ENCODE data around the gene KIF5A.
"Not testable (repeated sequence)": the region's sequence is repeated elsewhere in the genome, so short reads cannot be mapped to it uniquely, and the experiment has no call there.

The KIF5A gene

DNA sequence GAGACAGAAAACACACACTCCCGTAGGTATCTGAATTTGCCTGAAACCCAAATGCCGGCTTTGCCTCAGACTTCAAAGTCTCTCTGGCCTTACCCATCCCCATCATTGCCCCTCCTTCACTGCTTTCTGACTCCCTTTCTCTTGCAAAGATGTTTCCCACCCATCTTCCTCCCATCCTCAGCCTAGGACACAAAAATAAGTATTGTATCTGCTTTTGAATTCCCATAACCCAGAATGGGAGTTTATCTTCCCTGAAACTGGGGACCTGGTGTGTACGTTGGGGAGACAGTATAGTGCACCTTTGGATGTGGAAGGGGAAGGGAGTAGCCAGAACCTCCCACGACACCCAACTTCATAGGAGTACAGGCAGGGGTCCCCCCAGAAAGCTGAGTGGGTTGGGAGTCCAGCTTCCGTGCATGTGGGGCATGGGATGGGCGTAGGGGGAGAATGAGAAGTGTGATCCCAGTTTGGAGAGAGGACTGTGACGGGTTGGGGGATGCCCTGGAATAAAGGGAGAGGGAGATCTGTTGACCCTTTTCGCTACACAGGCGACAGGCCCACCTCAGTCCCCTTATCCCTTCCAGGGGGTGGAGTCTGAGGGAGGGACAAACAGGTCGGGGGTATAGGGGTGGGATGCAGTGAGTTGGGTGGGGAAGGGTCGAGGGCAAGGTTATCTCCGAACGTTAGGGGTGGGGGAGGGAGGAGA lies 488 bp upstream of the KIF5A start:
- Histone ChIP-seq H3K36me3 (ENCODE audit: insufficient read depth, low read length) (peaks cover 7% of the 10 kb centered on the region), H3K9me3 (ENCODE audit: low read length) (no peaks in the 10 kb centered on the region), H2AFZ (ENCODE audit: low read depth, low read length) (peak overlapping the region; percentile 31), H3K4me1 (ENCODE audit: insufficient read depth, low read length) (peaks cover 49% of the 10 kb centered on the region), H3K4me3 (ENCODE audit: low read length) (peak overlapping the region; percentile 71), H3K27me3 (ENCODE audit: insufficient read depth, low read length) (peaks cover 11% of the 10 kb centered on the region)

DNA sequence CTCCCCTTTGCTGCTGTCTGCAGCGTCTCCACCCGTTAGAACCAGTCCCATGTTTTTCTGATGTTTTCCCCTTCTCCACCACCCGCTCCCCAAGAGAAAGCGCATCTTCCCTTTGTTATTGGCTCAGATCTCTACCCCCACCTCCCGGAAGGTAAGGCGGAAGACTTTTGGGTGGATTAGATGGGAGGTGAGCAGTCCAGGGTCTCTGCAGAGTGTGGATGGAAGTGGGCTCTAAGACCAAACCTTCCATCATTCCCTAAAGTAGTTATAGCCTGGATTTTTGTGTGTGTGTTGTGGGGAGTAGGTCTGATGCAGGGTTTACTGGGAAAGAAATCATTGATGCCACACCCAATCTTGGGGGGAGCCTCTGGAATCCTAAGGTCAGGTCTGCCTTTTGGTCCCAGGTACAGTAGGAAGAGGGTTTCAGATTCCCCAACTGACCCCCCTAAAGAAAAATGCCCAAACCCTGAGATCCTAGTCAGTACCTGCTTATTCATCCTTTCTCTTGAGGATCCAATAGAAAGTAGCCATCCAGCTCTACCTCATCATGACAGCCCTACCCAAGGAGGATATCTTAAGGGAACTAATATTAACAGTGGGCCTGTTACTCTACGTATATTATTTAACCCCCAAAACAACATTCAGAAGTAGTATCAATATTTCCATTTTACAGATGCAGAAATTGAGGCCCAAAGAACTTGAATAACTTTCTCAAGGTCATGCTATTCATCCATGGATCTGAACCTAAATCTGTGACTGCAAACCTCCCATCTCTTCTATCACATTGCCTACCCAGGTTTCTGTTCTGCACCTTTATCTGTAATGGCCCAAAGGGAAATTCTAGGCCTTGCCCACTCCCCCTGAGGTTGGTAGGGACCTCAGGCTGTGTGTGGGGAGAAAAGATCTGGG lies 1.1 kb downstream of the KIF5A start:
- Histone ChIP-seq H3K4me1 (ENCODE audit: insufficient read depth, low read length) (peaks cover 45% of the 10 kb centered on the region), H3K27me3 (ENCODE audit: insufficient read depth, low read length) (peaks cover 11% of the 10 kb centered on the region), H3K9me3 (ENCODE audit: low read length) (no peaks in the 10 kb centered on the region), H3K4me3 (ENCODE audit: low read length) (peak overlapping the region; percentile 71), H2AFZ (ENCODE audit: low read depth, low read length) (peak overlapping the region; percentile 31), H3K36me3 (ENCODE audit: insufficient read depth, low read length) (no peaks in the 10 kb centered on the region)

DNA sequence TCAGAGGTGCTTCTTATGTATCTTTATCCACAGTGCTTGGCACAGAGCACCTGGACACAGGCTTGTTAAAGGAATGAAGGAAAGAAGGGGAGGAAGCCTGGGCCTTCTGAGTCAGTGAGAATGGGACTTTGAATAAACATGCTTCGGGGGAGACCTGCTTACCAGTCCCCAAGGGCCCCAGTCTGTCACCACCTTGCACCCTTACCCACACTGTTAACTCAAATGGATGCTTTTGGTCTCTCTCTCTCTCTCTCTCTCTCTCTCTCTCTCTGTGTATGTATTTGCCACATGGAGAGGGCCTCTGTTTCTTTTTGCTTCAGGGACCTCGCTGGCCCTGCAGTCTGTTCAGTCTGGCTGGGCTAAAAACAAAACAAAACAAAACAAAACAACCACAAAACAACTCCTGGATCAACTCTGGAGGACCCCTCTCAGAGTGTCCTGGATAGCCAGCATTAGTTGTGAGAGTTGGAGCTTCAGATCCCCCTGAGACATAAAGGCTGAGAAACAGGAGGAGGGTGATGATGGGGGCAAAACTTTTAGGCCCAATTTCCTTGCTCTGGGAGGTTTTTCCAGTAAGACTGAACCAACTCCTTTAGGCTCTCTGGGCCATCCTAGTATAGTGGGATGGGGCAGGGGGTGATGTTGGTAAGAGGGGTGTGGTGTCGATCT lies 1.9 kb downstream of the KIF5A start:
- peak overlapping the region; percentile 71 for H3K4me3 ChIP-seq (ENCODE audit: low read length)
- H3K36me3 ChIP-seq (ENCODE audit: insufficient read depth, low read length) = no peaks in the 10 kb centered on the region
- H3K27me3 ChIP-seq (ENCODE audit: insufficient read depth, low read length) = peaks cover 11% of the 10 kb centered on the region
- no peak overlapping the region for H2AFZ ChIP-seq (ENCODE audit: low read depth, low read length)
- H3K9me3 ChIP-seq (ENCODE audit: low read length) = no peaks in the 10 kb centered on the region
- peaks cover 38% of the 10 kb centered on the region for H3K4me1 ChIP-seq (ENCODE audit: insufficient read depth, low read length)

DNA sequence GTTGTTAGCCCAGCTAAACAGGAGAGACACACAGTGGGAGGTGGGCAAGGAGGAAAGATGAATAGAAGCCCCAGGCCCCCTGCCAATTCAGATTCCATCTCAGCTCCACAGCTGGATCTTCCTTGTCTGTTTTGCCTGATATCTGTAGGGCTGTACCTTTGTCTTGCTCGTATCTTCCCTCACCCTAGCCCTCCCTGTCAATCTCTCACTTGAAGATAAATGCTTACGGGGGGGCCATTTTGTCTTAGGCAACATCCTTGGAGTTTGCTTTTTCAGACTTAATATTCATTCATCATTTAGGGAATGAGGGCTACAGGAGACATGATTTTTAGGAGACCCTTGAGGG lies 2.4 kb downstream of the KIF5A start:
- no peak overlapping the region for H2AFZ ChIP-seq (ENCODE audit: low read depth, low read length)
- H3K4me1 ChIP-seq (ENCODE audit: insufficient read depth, low read length) = peaks cover 38% of the 10 kb centered on the region
- H3K4me3 ChIP-seq (ENCODE audit: low read length) = peak overlapping the region; percentile 71
- H3K9me3 ChIP-seq (ENCODE audit: low read length) = no peaks in the 10 kb centered on the region
- H3K27me3 ChIP-seq (ENCODE audit: insufficient read depth, low read length) = peaks cover 11% of the 10 kb centered on the region
- H3K36me3 ChIP-seq (ENCODE audit: insufficient read depth, low read length) = no peaks in the 10 kb centered on the region

DNA sequence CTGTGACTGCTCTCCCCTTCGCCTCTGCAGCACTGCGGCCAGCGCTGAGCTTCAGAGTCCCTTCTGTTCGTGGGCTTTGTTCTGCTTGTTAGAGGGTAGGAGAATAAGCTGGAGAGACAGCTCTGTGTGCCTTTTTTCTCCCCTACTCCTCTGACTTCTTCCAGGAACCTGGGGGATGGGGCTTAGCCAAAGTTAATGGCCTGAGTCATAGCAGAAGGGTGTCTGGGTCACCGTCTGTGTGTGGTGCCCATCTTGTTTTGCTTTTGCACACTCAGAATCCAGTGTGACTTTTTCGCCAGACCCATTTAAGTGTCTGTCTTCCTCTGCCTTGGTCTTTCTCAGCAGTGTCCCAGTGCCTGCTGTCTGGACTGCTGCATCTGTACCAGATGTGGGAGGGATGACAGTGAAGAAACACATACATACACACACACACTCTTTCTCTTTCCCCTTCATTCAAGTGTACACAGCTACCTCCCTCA lies 3.0 kb downstream of the KIF5A start:
- Histone ChIP-seq H3K27me3 (ENCODE audit: insufficient read depth, low read length) (peaks cover 11% of the 10 kb centered on the region), H2AFZ (ENCODE audit: low read depth, low read length) (no peak overlapping the region), H3K36me3 (ENCODE audit: insufficient read depth, low read length) (no peaks in the 10 kb centered on the region), H3K4me1 (ENCODE audit: insufficient read depth, low read length) (peaks cover 38% of the 10 kb centered on the region), H3K9me3 (ENCODE audit: low read length) (no peaks in the 10 kb centered on the region), H3K4me3 (ENCODE audit: low read length) (peak overlapping the region; percentile 71)

DNA sequence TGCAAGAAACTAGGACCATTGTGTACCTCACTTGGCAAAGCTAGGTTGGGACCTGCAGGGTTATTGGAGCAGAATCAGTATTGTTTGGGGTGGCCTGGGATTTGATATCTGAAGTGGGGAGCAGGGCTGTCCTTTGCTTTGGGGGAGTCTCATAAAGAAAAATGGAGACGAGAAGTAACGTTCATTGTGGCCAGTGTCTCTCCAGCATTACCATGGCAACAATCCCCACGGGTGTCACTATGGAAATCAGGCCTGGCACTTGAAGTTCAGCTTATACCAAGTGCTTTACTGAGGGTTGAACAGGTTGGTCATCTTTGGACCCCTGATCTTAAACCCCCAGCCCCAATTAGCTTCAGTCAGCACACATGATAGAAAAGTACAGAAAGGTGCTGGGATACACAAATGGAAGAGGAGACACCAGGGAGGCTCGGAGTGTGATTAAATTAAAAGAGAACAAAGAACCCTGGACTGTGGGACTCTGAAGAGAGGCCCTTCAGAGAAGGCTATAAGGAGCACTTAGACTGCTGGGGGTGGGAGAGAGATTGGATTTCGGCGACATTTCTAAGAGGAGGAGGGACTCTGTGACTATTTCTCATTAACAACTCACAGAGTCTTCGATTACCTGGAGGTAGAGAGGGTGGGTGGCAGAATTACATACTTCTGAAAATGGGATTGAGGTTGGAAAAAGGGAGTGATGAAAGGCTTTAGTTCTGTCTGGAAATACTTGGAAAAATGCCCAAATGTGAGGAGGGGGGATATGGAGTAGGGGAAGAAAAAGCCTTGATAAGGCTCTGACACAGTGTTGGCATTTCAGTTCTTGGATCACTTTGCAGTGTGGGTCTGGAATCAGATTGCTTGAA lies 3.7 kb downstream of the KIF5A start:
- Histone ChIP-seq H3K4me3 (ENCODE audit: low read length) (peak overlapping the region; percentile 71), H3K9me3 (ENCODE audit: low read length) (no peaks in the 10 kb centered on the region), H3K4me1 (ENCODE audit: insufficient read depth, low read length) (peaks cover 38% of the 10 kb centered on the region), H3K27me3 (ENCODE audit: insufficient read depth, low read length) (peaks cover 7% of the 10 kb centered on the region), H2AFZ (ENCODE audit: low read depth, low read length) (no peak overlapping the region), H3K36me3 (ENCODE audit: insufficient read depth, low read length) (no peaks in the 10 kb centered on the region)

DNA sequence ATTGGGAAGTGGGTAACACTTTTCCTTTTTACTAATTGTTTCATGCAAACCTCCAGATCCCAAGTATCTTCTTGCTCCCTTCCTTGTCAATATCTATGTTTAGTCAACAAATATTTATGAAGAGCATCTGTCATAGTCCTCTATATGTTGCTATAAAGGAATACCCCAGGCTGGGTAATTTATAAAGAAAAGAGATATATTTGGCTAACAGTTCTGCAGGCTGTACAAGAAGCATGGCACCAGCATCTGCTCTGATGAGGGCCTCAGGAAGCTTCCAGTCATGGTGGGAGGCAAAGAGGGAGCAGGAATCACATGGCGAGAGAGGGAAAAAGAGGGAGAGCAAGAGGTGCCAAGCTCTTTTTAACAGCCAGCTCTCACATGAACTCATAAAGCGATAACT lies 4.6 kb downstream of the KIF5A start:
- Histone ChIP-seq H3K36me3 (ENCODE audit: insufficient read depth, low read length) (no peaks in the 10 kb centered on the region), H3K4me1 (ENCODE audit: insufficient read depth, low read length) (peaks cover 38% of the 10 kb centered on the region), H3K9me3 (ENCODE audit: low read length) (no peaks in the 10 kb centered on the region), H2AFZ (ENCODE audit: low read depth, low read length) (no peak overlapping the region), H3K27me3 (ENCODE audit: insufficient read depth, low read length) (no peaks in the 10 kb centered on the region), H3K4me3 (ENCODE audit: low read length) (no peak overlapping the region)

DNA sequence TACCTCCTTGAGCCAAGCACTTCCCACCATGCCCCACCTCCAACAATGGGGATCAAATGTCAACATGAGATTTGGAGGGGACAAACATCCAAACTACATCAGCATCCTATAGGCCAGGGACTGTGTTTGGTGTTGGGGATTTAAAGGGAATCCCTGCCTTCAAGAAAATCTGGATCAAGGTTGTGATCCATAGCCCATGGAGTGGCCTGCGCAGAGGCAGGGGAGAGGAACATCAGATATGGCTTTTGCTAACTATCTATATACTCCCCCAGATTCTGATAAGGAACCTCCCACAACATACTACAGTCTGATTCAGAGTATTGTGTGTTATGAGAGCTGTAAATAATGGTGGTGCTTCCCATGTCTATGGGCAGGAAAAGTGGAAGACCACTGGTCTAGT lies 5.1 kb downstream of the KIF5A start:
- Histone ChIP-seq H3K9me3 (ENCODE audit: low read length) (no peaks in the 10 kb centered on the region), H3K4me1 (ENCODE audit: insufficient read depth, low read length) (peaks cover 38% of the 10 kb centered on the region), H3K4me3 (ENCODE audit: low read length) (no peak overlapping the region), H3K36me3 (ENCODE audit: insufficient read depth, low read length) (no peaks in the 10 kb centered on the region), H3K27me3 (ENCODE audit: insufficient read depth, low read length) (no peaks in the 10 kb centered on the region), H2AFZ (ENCODE audit: low read depth, low read length) (no peak overlapping the region)

DNA sequence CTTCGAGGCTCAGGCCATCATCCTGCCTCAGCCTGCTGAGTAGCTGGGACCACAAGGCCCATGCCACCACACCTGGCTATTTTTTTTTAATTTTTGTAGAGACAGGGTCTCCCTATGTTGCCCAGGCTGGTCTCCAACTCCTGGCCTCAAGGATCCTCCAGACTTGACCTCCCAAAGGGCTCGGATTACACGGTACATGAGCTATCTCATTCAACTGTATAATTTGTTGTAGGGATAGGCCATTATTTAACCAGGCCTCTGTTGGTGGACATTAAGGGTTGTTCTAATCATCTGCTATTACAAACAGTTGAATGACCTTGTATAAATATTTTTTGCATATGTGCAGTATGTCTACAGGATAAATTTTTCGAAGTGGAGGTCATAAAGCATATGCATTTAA lies 9.0 kb downstream of the KIF5A start:
- H3K9me3 ChIP-seq (ENCODE audit: low read length) = no peaks in the 10 kb centered on the region
- H3K36me3 ChIP-seq (ENCODE audit: insufficient read depth, low read length) = peaks cover 11% of the 10 kb centered on the region
- H3K27me3 ChIP-seq (ENCODE audit: insufficient read depth, low read length) = no peaks in the 10 kb centered on the region
- no peak overlapping the region for H2AFZ ChIP-seq (ENCODE audit: low read depth, low read length)
- H3K4me3 ChIP-seq (ENCODE audit: low read length) = no peak overlapping the region
- H3K4me1 ChIP-seq (ENCODE audit: insufficient read depth, low read length) = peaks cover 4% of the 10 kb centered on the region

DNA sequence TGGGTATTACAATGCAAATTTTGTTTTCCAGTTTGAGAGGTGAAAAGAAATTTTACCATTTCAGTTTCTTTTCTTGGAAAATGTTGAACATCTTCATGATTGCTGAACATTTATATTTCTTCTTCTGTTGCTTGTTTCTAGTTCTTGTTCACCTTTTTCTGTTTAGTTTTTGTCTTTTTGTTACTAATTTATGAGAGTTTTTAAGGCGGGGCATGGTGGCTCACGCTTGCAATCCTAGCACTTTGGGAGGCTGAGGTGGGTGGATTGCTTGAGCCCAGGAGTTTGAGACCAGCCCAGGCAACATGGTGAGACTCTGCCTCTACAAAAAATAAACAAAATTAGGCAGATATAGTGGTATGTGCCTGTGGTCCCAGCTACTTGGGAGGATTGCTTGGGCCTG lies 10.7 kb downstream of the KIF5A start:
- Histone ChIP-seq H3K4me3 (ENCODE audit: low read length) (no peak overlapping the region), H2AFZ (ENCODE audit: low read depth, low read length) (no peak overlapping the region), H3K4me1 (ENCODE audit: insufficient read depth, low read length) (no peaks in the 10 kb centered on the region), H3K9me3 (ENCODE audit: low read length) (no peaks in the 10 kb centered on the region), H3K36me3 (ENCODE audit: insufficient read depth, low read length) (peaks cover 22% of the 10 kb centered on the region), H3K27me3 (ENCODE audit: insufficient read depth, low read length) (no peaks in the 10 kb centered on the region)

DNA sequence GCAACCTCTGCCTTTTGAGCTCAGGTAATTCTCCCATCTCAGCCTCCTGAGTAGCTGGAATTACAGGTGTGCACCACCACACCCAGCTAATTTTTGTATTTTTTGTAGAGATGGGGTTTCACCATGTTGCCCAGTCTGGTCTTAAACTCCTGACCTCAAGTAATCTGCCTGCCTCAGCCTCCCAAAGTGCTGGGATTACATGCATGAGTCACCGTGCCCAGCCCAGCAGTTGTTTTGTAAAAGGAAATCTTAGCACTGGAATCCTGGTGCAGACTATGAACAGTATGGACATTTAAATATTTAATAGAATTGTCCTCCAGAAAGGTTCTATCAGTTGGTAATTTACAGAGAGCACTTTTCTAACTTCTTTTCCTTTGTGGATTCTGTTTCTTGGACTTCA lies 11.3 kb downstream of the KIF5A start:
- H3K4me1 ChIP-seq (ENCODE audit: insufficient read depth, low read length); H3K9me3 ChIP-seq (ENCODE audit: low read length); H3K27me3 ChIP-seq (ENCODE audit: insufficient read depth, low read length); H2AFZ ChIP-seq (ENCODE audit: low read depth, low read length); H3K4me3 ChIP-seq (ENCODE audit: low read length): not testable (repeated sequence)
- peaks cover 23% of the 10 kb centered on the region for H3K36me3 ChIP-seq (ENCODE audit: insufficient read depth, low read length)

DNA sequence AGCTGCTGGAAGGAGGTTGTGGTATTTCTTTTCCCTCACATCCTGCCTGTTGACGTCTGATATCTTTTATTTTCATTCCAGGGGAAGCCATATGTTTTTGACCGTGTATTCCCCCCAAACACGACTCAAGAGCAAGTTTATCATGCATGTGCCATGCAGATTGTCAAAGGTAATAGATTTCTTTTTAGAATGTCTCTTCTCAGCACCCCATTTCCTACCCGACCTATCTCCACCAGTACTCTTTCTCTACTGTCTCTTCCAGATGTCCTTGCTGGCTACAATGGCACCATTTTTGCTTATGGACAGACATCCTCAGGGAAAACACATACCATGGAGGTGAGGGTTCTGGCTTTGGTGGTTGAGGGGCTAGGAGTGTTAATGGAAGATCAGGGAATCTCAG lies 13.5 kb downstream of the KIF5A start:
- no peaks in the 10 kb centered on the region for H3K27me3 ChIP-seq (ENCODE audit: insufficient read depth, low read length)
- peaks cover 28% of the 10 kb centered on the region for H3K36me3 ChIP-seq (ENCODE audit: insufficient read depth, low read length)
- no peak overlapping the region for H3K4me3 ChIP-seq (ENCODE audit: low read length)
- no peaks in the 10 kb centered on the region for H3K4me1 ChIP-seq (ENCODE audit: insufficient read depth, low read length)
- H2AFZ ChIP-seq (ENCODE audit: low read depth, low read length) = no peak overlapping the region
- no peaks in the 10 kb centered on the region for H3K9me3 ChIP-seq (ENCODE audit: low read length)

All from neuron (in vitro differentiated cells).